Naive thymus-derived CD4-positive, alpha-beta T cell (primary cell): Measurements from ENCODE around the gene FCHSD2. TPM values are rescaled to one million over a fixed set of nuclear protein-coding genes. Genes with fewer than 3 reads are reported as not detected.

Experiments used
- ATAC-seq: fragments of 150-1000 bp; cut with Tn5 transposase; 2 replicates; pipeline ENCODE4 v1.10.0; 2021; ENCODE audit warnings: mild to moderate bottlenecking, moderate library complexity
- CTCF ChIA-PET: fragments of 350-600 bp; sonication (Branson Sonifier 250); formaldehyde crosslinking; loops from one replicate; lab custom pipeline; 2021; ENCODE audit warnings: antibody characterized with exemption; lab: Charles Lee
- POLR2A ChIA-PET: fragments of 350-600 bp; sonication (Branson Sonifier 250); formaldehyde crosslinking; loops from one replicate; lab custom pipeline; 2021; ENCODE audit warnings: antibody characterized with exemption, inconsistent platforms; lab: Charles Lee
- DNase-seq, 9 donors: peaks; one replicate each; pipeline versions ENCODE4 v3.0.0 to v3.0.0-alpha.2; 2020 to 2022; ENCODE audit warnings: mixed read lengths in 1 of 9
- H3K27ac ChIP-seq: one replicate; pipeline ENCODE4 v1.7.0; 2013; ENCODE audit warnings: mild to moderate bottlenecking, low read depth, low read length, moderate library complexity
- H3K27me3 ChIP-seq, 2 donors: one replicate each; pipeline ENCODE4 v1.7.0; 2013; ENCODE audit warnings: low read length in 2 of 2, mild to moderate bottlenecking in 2 of 2, moderate library complexity in 2 of 2; ENCODE audit not compliant: control insufficient read depth in 2 of 2, insufficient read depth in 2 of 2
- H3K36me3 ChIP-seq, 3 experiments: 1 replicate in 2 of 3; 2 replicates in 1 of 3; pipeline ENCODE4 v1.7.0; 2013; ENCODE audit warnings: low read length in 3 of 3, mild to moderate bottlenecking in 3 of 3, moderate library complexity in 1 of 3; ENCODE audit not compliant: insufficient read depth in 3 of 3, control insufficient read depth in 2 of 3
- H3K4me1 ChIP-seq, 2 donors: one replicate each; pipeline ENCODE4 v1.7.0; 2013; ENCODE audit warnings: low read length in 2 of 2, mild to moderate bottlenecking in 2 of 2, moderate library complexity in 1 of 2; ENCODE audit not compliant: control insufficient read depth in 2 of 2, insufficient read depth in 2 of 2
- H3K4me3 ChIP-seq: 2 replicates; pipeline ENCODE4 v1.7.0; 2013; ENCODE audit warnings: mild to moderate bottlenecking, low read length
- H3K9me3 ChIP-seq, 3 experiments: 1 replicate in 2 of 3; 2 replicates in 1 of 3; pipeline ENCODE4 v1.7.0; 2013; ENCODE audit warnings: low read length in 3 of 3; ENCODE audit not compliant: control insufficient read depth in 2 of 3
- H3K27ac Mint-ChIP-seq, 9 donors: one replicate each; pipeline ENCODE4 v1.8.0; 2020 to 2022; ENCODE audit warnings: mixed read lengths in 9 of 9, mild to moderate bottlenecking in 8 of 9, moderate library complexity in 5 of 9, inconsistent platforms in 2 of 9
- H3K27me3 Mint-ChIP-seq, 5 donors: one replicate each; pipeline ENCODE4 v1.8.0; 2021 to 2022; ENCODE audit warnings: mixed read lengths in 5 of 5, mild to moderate bottlenecking in 1 of 5
- H3K36me3 Mint-ChIP-seq, 5 donors: one replicate each; pipeline ENCODE4 v1.8.0; 2020 to 2022; ENCODE audit warnings: mixed read lengths in 5 of 5, mild to moderate bottlenecking in 3 of 5, inconsistent platforms in 1 of 5
- H3K4me1 Mint-ChIP-seq, 7 donors: one replicate each; pipeline ENCODE4 v1.8.0; 2020 to 2022; ENCODE audit warnings: mixed read lengths in 7 of 7, mild to moderate bottlenecking in 3 of 7, inconsistent platforms in 1 of 7
- H3K4me3 Mint-ChIP-seq, 10 donors: one replicate each; pipeline ENCODE4 v1.8.0; 2020 to 2022; ENCODE audit warnings: mild to moderate bottlenecking in 10 of 10, mixed read lengths in 10 of 10, moderate library complexity in 6 of 10, inconsistent platforms in 2 of 10
- H3K9me3 Mint-ChIP-seq, 11 donors: one replicate each; pipeline ENCODE4 v1.8.0; 2020 to 2022; ENCODE audit warnings: mixed read lengths in 11 of 11, mild to moderate bottlenecking in 4 of 11, inconsistent platforms in 1 of 11, moderate library complexity in 1 of 11
- intact Hi-C, 2 donors: fragments of 100-400 bp; cut with micrococcal nuclease; formaldehyde crosslinking; loops; one replicate each; pipeline ENCODE4 v1.15.1; 2023
- polyA plus RNA-seq, 2 donors: library from polyadenylated mRNA; unstranded; fragments of 300-500 nt; fragmentation: Illumina TruSeq; gene quantifications; one replicate each; pipeline ENCODE4 v1.2.3, GENCODE V29; 2021
- total RNA-seq, 6 experiments: library from RNA in 5 of 6; stranded (reverse) in 5 of 6; gene quantifications; 1 replicate in 5 of 6; 2 replicates in 1 of 6; pipeline ENCODE4 v1.2.3 and lab custom pipeline; 2021 to 2026

FCHSD2 gene
- total and polyA plus RNA-seq, 7 experiments from 2014 or later: 18.3 to 69.9 (median 48.6) TPM

DNA sequence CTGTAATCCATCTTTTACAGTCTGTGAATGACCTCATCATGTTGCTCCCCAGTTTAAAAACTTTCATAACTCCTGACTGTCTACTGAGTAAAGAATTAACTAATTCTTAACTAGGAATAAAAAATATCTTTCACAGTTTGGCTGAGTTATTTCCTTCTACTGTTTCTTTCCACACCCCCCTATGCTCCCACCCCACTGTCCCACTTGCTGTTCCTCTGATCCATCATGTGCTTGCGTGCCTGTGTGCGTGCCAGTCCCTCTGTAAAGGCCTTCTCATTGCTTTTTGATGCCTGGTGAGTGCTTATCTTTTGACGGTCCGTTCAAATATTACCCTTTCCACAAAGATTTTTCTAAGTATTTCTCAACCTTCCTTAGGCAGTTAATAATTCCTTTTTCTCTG, 272.3 kb downstream of the FCHSD2 start:
- no peaks in the 10 kb centered on the region for H3K9me3 ChIP-seq
- ChIA-PET POLR2A (interaction anchor here (0.9 kb wide), 1 partner anchor 29 kb away, joined by 4 read pairs; no protein-coding TSS in a partner anchor), CTCF (no interaction called here)
- peaks cover 0 to 3% (median 0%) of the 10 kb centered on the region in 3 experiments for H3K36me3 ChIP-seq
- no peak overlapping the region for H3K4me3 ChIP-seq
- H3K27ac ChIP-seq: no peak overlapping the region
- H3K27ac Mint-ChIP-seq: peak overlapping the region in 4 of 9 donors; percentile 39 to 87 (median 61)
- H3K36me3 Mint-ChIP-seq: peaks cover 8 to 40% (median 26%) of the 10 kb centered on the region in 5 donors
- H3K4me3 Mint-ChIP-seq: peak overlapping the region in 3 of 10 donors; percentile 18 to 25 (median 21)
- ATAC-seq (no peak), DNase-seq (no peak)
- peaks cover 0 to 3% (median 0%) of the 10 kb centered on the region in 11 donors for H3K9me3 Mint-ChIP-seq
- H3K4me1 Mint-ChIP-seq: peaks cover 16 to 36% (median 28%) of the 10 kb centered on the region in 7 donors
- H3K27me3 ChIP-seq: no peaks in the 10 kb centered on the region
- peaks cover 0 to 11% of the 10 kb centered on the region in 2 donors for H3K4me1 ChIP-seq
- no peaks in the 10 kb centered on the region for H3K27me3 Mint-ChIP-seq
- intact Hi-C loops: no loop called here

DNA sequence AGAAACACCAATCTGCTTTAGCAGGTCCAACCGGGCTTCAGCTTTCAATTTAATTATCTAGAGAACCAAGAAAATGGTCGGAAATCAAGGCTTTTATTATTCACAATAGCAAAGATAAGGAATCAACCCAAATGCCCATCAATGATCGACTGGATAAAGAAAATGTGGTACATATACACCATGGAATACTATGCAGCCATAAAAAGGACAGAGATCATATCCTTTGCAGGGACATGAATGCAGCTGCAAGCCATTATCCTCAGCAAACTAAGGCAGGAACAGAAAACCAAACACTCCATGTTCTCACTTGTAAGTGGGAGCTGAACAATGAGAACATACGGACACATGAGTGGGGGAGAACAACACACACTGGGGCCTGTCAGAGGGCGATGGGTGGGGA, 274.1 kb downstream of the FCHSD2 start:
- POLR2A ChIA-PET: no interaction called here
- no peak overlapping the region for H3K4me3 ChIP-seq
- H3K27me3 ChIP-seq: no peaks in the 10 kb centered on the region
- H3K4me3 Mint-ChIP-seq: no peak overlapping the region
- H3K4me1 ChIP-seq: peaks cover 0 to 11% of the 10 kb centered on the region in 2 donors
- CTCF ChIA-PET: interaction anchor here (1.2 to 1.4 kb wide), 2 partner anchors 10 to 21 kb away, joined by 3 to 4 read pairs; no protein-coding TSS in a partner anchor
- ATAC-seq (no peak), DNase-seq (no peak)
- peaks cover 0 to 3% (median 0%) of the 10 kb centered on the region in 3 experiments for H3K36me3 ChIP-seq
- H3K36me3 Mint-ChIP-seq: peaks cover 8 to 45% (median 26%) of the 10 kb centered on the region in 5 donors
- peaks cover 0 to 3% (median 0%) of the 10 kb centered on the region in 11 donors for H3K9me3 Mint-ChIP-seq
- H3K27ac Mint-ChIP-seq: peak overlapping the region in 2 of 9 donors; percentile 55 to 72
- intact Hi-C loops: no loop called here
- H3K27ac ChIP-seq: no peak overlapping the region
- H3K4me1 Mint-ChIP-seq: peaks cover 16 to 36% (median 28%) of the 10 kb centered on the region in 7 donors
- no peaks in the 10 kb centered on the region for H3K9me3 ChIP-seq
- no peaks in the 10 kb centered on the region for H3K27me3 Mint-ChIP-seq

DNA sequence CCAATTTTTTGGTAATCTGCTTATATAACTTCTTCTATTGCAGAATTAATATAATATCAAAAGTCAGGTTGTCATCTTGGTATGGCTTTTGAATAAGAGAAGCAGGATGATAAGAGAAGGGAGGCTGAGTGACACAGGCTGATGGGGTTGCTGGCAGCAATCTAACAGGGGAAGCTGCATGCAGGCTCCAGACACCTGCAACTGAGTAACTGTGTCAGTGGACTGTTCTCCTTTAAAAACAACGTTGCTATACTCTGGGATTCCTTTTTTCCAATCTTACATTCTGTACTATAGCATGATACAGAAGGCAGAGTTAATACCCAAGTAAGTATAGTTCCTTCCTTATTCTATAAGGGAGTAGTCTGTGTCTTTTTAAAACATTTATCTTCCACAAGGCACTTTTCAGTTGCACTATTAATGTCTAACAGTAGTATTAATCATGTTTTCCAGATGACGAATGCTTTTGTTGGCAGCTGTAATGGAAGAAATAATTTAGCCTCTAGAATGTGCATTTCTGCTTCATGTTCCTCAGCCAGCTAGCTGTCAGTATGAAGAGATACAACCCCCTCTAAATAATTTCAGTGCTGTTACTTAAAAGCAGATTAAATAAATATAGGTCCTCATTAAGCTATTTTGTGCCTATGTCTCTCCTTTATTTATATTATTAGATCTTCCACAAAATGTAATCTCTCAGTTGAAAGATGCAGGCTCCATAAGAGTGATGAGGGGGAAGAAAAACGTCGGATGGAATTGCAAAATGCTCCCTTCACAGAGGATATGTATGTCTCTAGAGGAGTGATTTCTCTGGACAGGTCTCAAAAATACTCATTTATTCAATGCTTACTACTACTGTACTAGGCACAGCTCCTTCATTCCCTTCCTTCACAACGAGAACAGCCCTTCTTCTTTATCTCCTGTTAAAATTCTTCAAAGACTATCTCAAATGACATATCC, 277.1 kb downstream of the FCHSD2 start:
- peak overlapping the region in 1 of 9 donors; percentile 11 for H3K27ac Mint-ChIP-seq
- peaks cover 0 to 3% (median 2%) of the 10 kb centered on the region in 3 experiments for H3K36me3 ChIP-seq

DNA sequence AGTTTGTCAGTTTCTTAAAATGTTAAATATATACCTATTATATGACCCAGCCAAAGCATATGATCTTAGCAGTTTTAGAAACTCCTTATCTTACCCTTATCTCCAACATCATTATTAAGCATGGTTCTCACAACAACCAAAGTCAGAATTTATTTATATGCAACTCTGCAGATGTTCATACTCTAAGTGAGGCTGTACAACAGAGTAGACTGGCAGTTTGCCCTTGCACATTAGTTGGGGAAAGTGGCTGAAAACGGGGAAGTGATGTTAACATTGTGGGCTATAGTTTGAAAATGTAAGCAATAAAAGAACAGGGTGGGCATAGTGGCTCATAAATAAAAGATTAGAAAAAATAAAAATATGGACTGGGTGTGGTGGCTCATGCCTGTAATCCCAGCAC, 278.2 kb downstream of the FCHSD2 start:
- H3K27ac ChIP-seq: no peak overlapping the region
- H3K27me3 ChIP-seq: no peaks in the 10 kb centered on the region
- no peak overlapping the region for H3K4me3 Mint-ChIP-seq
- DNase-seq (no peak), ATAC-seq (no peak)
- peaks cover 8 to 47% (median 28%) of the 10 kb centered on the region in 5 donors for H3K36me3 Mint-ChIP-seq
- intact Hi-C loops: no loop called here
- peaks cover 0 to 4% (median 3%) of the 10 kb centered on the region in 3 experiments for H3K36me3 ChIP-seq
- ChIA-PET CTCF (no interaction called here), POLR2A (no interaction called here)
- peaks cover 0 to 3% (median 0%) of the 10 kb centered on the region in 11 donors for H3K9me3 Mint-ChIP-seq
- H3K27me3 Mint-ChIP-seq: no peaks in the 10 kb centered on the region
- H3K4me3 ChIP-seq: no peak overlapping the region
- peaks cover 0 to 8% (median 2%) of the 10 kb centered on the region in 7 donors for H3K4me1 Mint-ChIP-seq
- H3K4me1 ChIP-seq: no peaks in the 10 kb centered on the region
- H3K9me3 ChIP-seq: no peaks in the 10 kb centered on the region
- no peak overlapping the region for H3K27ac Mint-ChIP-seq

More for the DNA sequence above, 277.1 kb downstream of the FCHSD2 start:
- intact Hi-C loops: no loop called here
- no peak overlapping the region for H3K4me3 ChIP-seq
- peaks cover 0 to 9% of the 10 kb centered on the region in 2 donors for H3K4me1 ChIP-seq
- peaks cover 0 to 3% (median 0%) of the 10 kb centered on the region in 11 donors for H3K9me3 Mint-ChIP-seq
- DNase-seq (no peak), ATAC-seq (no peak)
- no peak overlapping the region for H3K27ac ChIP-seq
- CTCF ChIA-PET: interaction anchor here (0.6 kb wide), 1 partner anchor 241 kb away, joined by 3 read pairs; no protein-coding TSS in a partner anchor
- H3K9me3 ChIP-seq: no peaks in the 10 kb centered on the region
- peaks cover 6 to 17% (median 11%) of the 10 kb centered on the region in 7 donors for H3K4me1 Mint-ChIP-seq
- H3K27me3 Mint-ChIP-seq: no peaks in the 10 kb centered on the region
- H3K36me3 Mint-ChIP-seq: peaks cover 8 to 37% (median 26%) of the 10 kb centered on the region in 5 donors
- no peak overlapping the region for H3K4me3 Mint-ChIP-seq
- POLR2A ChIA-PET: interaction anchor here (0.9 kb wide), 1 partner anchor 336 kb away, joined by 3 read pairs; no protein-coding TSS in a partner anchor
- H3K27me3 ChIP-seq: no peaks in the 10 kb centered on the region

DNA sequence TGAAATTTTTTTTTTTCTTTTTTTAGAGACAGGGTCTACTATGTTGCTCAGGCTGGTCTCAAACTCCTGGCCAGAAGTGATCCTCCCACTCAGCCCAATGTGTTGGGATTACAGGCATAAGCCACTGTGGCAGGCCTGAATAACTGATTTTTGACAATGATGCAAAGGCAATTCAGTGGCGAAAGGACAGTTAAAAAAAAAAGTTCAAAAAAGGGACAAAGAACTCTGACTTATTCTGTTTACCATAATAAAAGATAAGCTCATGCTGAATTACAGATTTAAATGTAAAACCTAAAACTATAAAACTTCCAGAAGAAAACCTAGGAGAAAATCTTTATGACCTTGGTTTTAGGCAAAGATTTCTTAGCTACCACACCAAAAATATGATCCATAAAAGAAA, 279.0 kb downstream of the FCHSD2 start:
- ChIA-PET POLR2A (interaction anchor here (0.7 kb wide), 1 partner anchor 196 kb away, joined by 4 read pairs; no protein-coding TSS in a partner anchor), CTCF (interaction anchor here (0.6 kb wide), 1 partner anchor 187 kb away, joined by 3 read pairs; no protein-coding TSS in a partner anchor)
- Histone ChIP-seq H3K9me3 (no peaks in the 10 kb centered on the region), H3K27me3 (no peaks in the 10 kb centered on the region), H3K27ac (no peak overlapping the region), H3K4me3 (no peak overlapping the region), H3K36me3 (peaks cover 0 to 4% (median 3%) of the 10 kb centered on the region in 3 experiments), H3K4me1 (no peaks in the 10 kb centered on the region)
- DNase-seq: no peak
- ATAC-seq: no peak
- intact Hi-C loops: no loop called here
- H3K27me3 Mint-ChIP-seq: no peaks in the 10 kb centered on the region
- H3K4me3 Mint-ChIP-seq: no peak overlapping the region
- peaks cover 6 to 50% (median 30%) of the 10 kb centered on the region in 5 donors for H3K36me3 Mint-ChIP-seq
- peaks cover 0 to 2% (median 0%) of the 10 kb centered on the region in 11 donors for H3K9me3 Mint-ChIP-seq
- peaks cover 0 to 8% (median 2%) of the 10 kb centered on the region in 7 donors for H3K4me1 Mint-ChIP-seq
- no peak overlapping the region for H3K27ac Mint-ChIP-seq

DNA sequence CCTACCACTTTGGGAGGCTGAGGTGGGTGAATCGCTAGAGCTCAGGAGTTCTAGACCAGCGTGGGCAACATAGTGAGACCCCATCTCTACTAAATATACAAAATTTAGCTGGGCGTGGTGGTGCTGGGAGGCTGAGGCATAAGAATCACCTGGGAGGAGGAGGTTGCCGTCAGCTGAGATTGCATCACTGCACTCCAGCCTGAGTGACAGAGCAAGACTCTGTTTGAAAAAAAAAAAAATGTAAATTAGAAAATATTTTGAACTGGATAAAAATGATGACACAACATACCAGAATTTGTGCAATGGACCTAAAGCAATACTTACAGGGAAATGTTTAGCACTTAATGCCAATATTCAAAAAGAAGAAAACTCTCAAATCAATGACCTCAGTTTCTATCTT, 281.5 kb downstream of the FCHSD2 start:
- Mint-ChIP-seq H3K27me3 (no peaks in the 10 kb centered on the region), H3K4me3 (no peak overlapping the region), H3K36me3 (peaks cover 0 to 38% (median 15%) of the 10 kb centered on the region in 5 donors), H3K9me3 (peaks cover 0 to 1% (median 0%) of the 10 kb centered on the region in 11 donors), H3K27ac (no peak overlapping the region), H3K4me1 (peaks cover 0 to 5% (median 2%) of the 10 kb centered on the region in 7 donors)
- H3K36me3 ChIP-seq: peaks cover 0 to 4% (median 0%) of the 10 kb centered on the region in 3 experiments
- ChIA-PET CTCF (no interaction called here), POLR2A (interaction anchor here (0.8 kb wide), 1 partner anchor 18 kb away, joined by 3 read pairs; no protein-coding TSS in a partner anchor)
- intact Hi-C loops: no loop called here
- no peak overlapping the region for H3K27ac ChIP-seq
- ATAC-seq (no peak), DNase-seq (no peak)
- no peak overlapping the region for H3K4me3 ChIP-seq
- no peaks in the 10 kb centered on the region for H3K4me1 ChIP-seq
- H3K27me3 ChIP-seq: no peaks in the 10 kb centered on the region
- H3K9me3 ChIP-seq: no peaks in the 10 kb centered on the region
